B cell (primary cell): ENCODE measurements around the gene POLN. TPM values are rescaled to one million over a fixed set of nuclear protein-coding genes. Genes with fewer than 3 reads are reported as not detected.
"Not testable (repeated sequence)": the region's sequence is repeated elsewhere in the genome, so short reads cannot be mapped to it uniquely, and the experiment has no call there.

Source experiments
- ATAC-seq: fragments of 200-7000 bp; cut with Tn5 transposase; one replicate; pipeline ENCODE4 v1.10.0; 2021; ENCODE audit warnings: low read depth, mild to moderate bottlenecking, moderate number of reproducible peaks, moderate library complexity
- CTCF ChIA-PET: fragments of 350-600 bp; sonication (Branson Sonifier 250); formaldehyde crosslinking; loops from one replicate; lab custom pipeline; 2021; ENCODE audit warnings: antibody characterized with exemption, inconsistent platforms; lab: Charles Lee
- POLR2A ChIA-PET: fragments of 350-600 bp; sonication (Branson Sonifier 250); formaldehyde crosslinking; loops from one replicate; lab custom pipeline; 2021; ENCODE audit warnings: antibody characterized with exemption; lab: Charles Lee
- DNase-seq: peaks from one replicate; pipeline ENCODE4 v3.0.0; 2013
- H2AFZ ChIP-seq: 2 replicates; pipeline ENCODE4 v1.6.1; 2012; ENCODE audit warnings: mild to moderate bottlenecking, low read depth, low read length; ENCODE audit not compliant: insufficient read depth, poor library complexity, severe bottlenecking
- H3K27ac ChIP-seq, 2 donors: 1 replicate in 1 of 2; 2 replicates in 1 of 2; pipeline ENCODE4 v1.5.1; 2012 to 2013; ENCODE audit warnings: low read length in 2 of 2, mild to moderate bottlenecking in 2 of 2, moderate library complexity in 1 of 2
- H3K27me3 ChIP-seq, 4 experiments: fragments of 200-600 bp in 1 of 4; sonication (generic) in 1 of 4; replicated peaks in 1 of 4; 1 replicate in 2 of 4; 2 replicates in 2 of 4; pipeline versions ENCODE4 v1.6.1 to v1.7.0; 2013 to 2016; ENCODE audit warnings: low read length in 3 of 4, mild to moderate bottlenecking in 2 of 4, mixed read lengths in 1 of 4, moderate library complexity in 1 of 4; ENCODE audit not compliant: insufficient read depth in 4 of 4, control insufficient read depth in 3 of 4; ENCODE audit errors: control extremely low read depth in 1 of 4
- H3K36me3 ChIP-seq, 2 experiments: replicated peaks in 1 of 2; 1 replicate in 1 of 2; 2 replicates in 1 of 2; pipeline versions ENCODE4 v1.6.1 to v1.7.1; 2013; ENCODE audit warnings: low read length in 1 of 2; ENCODE audit not compliant: insufficient read depth in 2 of 2, control insufficient read depth in 1 of 2; ENCODE audit errors: control extremely low read depth in 1 of 2, extremely low read depth in 1 of 2
- H3K4me1 ChIP-seq, 2 donors: fragments of 200-600 bp in 1 of 2; sonication (generic) in 1 of 2; 1 replicate in 1 of 2; 2 replicates in 1 of 2; pipeline versions ENCODE4 v1.5.1 to v1.6.1; 2013 to 2017; ENCODE audit warnings: low read length in 2 of 2; ENCODE audit not compliant: control insufficient read depth in 2 of 2, insufficient read depth in 2 of 2
- H3K4me2 ChIP-seq: replicated peaks from 2 replicates; pipeline ENCODE3; 2012; ENCODE audit warnings: mild to moderate bottlenecking, low read depth, low read length; ENCODE audit not compliant: poor library complexity, severe bottlenecking
- H3K4me3 ChIP-seq, 5 experiments: fragments of 200-600 bp in 1 of 5; sonication (generic) in 1 of 5; 1 replicate in 3 of 5; 2 replicates in 2 of 5; pipeline versions ENCODE4 v1.5.1 to v1.7.0; 2011 to 2016; ENCODE audit warnings: low read length in 4 of 5, mild to moderate bottlenecking in 4 of 5, low read depth in 2 of 5, control low read depth in 1 of 5, moderate library complexity in 1 of 5; ENCODE audit not compliant: insufficient read depth in 1 of 5; ENCODE audit errors: control extremely low read depth in 1 of 5, extremely low read depth in 1 of 5
- H3K79me2 ChIP-seq: fragments of 200-600 bp; sonication (generic); one replicate; pipeline ENCODE4 v1.6.0; 2016; ENCODE audit warnings: low read length; ENCODE audit not compliant: control insufficient read depth, insufficient read depth
- H3K9ac ChIP-seq: fragments of 200-600 bp; sonication (generic); 2 replicates; pipeline ENCODE4 v1.6.1; 2017; ENCODE audit warnings: mild to moderate bottlenecking, low read length, moderate library complexity
- H3K9me3 ChIP-seq, 3 donors: one replicate each; pipeline versions ENCODE4 v1.6.1 to v1.7.1; 2013; ENCODE audit warnings: low read length in 2 of 3; ENCODE audit not compliant: control insufficient read depth in 2 of 3, insufficient read depth in 1 of 3; ENCODE audit errors: control extremely low read depth in 1 of 3
- H4K20me1 ChIP-seq: 2 replicates; pipeline ENCODE4 v1.6.0; 2012; ENCODE audit warnings: mild to moderate bottlenecking, low read length; ENCODE audit not compliant: insufficient read depth, control insufficient read depth, poor library complexity, severe bottlenecking
- H3K27ac Mint-ChIP-seq: one replicate; pipeline ENCODE4 v1.8.0; 2021; ENCODE audit warnings: mixed read lengths
- H3K27me3 Mint-ChIP-seq: one replicate; pipeline ENCODE4 v1.8.0; 2021; ENCODE audit warnings: mixed read lengths
- H3K4me1 Mint-ChIP-seq: one replicate; pipeline ENCODE4 v1.8.0; 2021; ENCODE audit warnings: mixed read lengths
- H3K4me3 Mint-ChIP-seq: one replicate; pipeline ENCODE4 v1.8.0; 2021; ENCODE audit warnings: mixed read lengths
- H3K9me3 Mint-ChIP-seq: one replicate; pipeline ENCODE4 v1.8.0; 2022; ENCODE audit warnings: mixed read lengths; ENCODE audit not compliant: insufficient read depth
- CTCF ChIP-seq: fragments of 200-600 bp; IDR thresholded peaks from one replicate; pipeline ENCODE4 v1.8.0; 2022; ENCODE audit warnings: antibody characterized with exemption, mild to moderate bottlenecking
- EZH2 ChIP-seq: IDR thresholded peaks from 2 replicates; pipeline ENCODE4 v1.6.1; 2012; ENCODE audit warnings: borderline replicate concordance, low read depth, mild to moderate bottlenecking, moderate library complexity, low read length; ENCODE audit not compliant: insufficient read depth, poor library complexity, severe bottlenecking
- WGBS: methylation state at CpG from one replicate; pipeline ENCODE4 v1.1.5; 2013; ENCODE audit warnings: missing lambda C conversion rate; ENCODE audit not compliant: insufficient coverage; 5-methylcytosine and 5-hydroxymethylcytosine counted together
- intact Hi-C: fragments of 100-400 bp; cut with micrococcal nuclease; formaldehyde crosslinking; loops from one replicate; pipeline ENCODE4 v1.10.0; 2022
- polyA plus RNA-seq: library from polyadenylated mRNA; depleted of rRNA; stranded (reverse); fragments of >200 nt; gene quantifications from 2 replicates; pipeline ENCODE4 v1.2.3, GENCODE V29; 2012
- total RNA-seq, 2 donors: library from RNA; stranded (reverse); fragments of 120-200 nt in 1 of 2; gene quantifications; 1 replicate in 1 of 2; 2 replicates in 1 of 2; pipeline versions ENCODE4 v1.2.3 to v1.2.4, GENCODE V29; 2013 to 2022

POLN gene
- total and polyA plus RNA-seq, 2 donors (not counting 1 experiment from before 2014, with no cell fraction given) = 0.73 to 1.5 TPM

DNA sequence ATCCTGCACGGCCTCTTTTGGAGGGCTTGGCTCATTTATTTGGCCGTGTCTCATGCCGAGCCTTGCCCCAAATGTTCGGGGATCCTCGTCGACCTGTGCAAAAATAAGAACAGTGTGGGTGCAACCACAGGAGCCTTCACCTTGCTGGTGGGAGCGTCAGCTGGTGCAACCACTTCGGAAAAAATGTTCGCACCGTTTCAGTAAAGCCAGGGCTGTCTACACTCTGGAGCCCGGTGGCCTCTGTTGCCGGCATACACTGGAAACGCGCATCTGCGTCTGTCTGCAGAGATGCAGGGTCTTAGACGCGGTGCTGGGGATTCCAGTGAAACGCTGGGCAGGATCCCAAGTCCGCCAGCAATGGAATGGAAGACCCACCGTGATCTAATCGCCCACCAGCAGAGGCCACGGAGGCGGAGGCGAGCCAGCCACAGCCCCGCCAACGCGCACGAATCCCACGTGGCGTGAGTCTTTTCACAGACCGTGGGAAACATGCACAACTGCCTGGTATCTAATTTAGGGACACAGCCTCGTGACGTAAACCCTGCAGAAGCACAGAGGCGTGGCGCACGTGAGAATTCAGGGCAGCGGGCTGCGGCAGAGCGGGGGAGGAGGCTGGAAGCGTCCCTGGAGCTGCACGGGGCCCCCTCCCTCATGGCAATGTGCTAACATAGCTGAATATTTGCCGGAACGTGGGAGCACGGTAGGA is 33.8 kb upstream of the POLN start:
- ChIA-PET POLR2A (no interaction called here), CTCF (no interaction called here)
- 96% methylated on average over 44 of the region's 44 CpGs for WGBS
- DNase-seq = no peak
- Histone ChIP-seq H3K9ac (no peak overlapping the region), H3K27ac (no peak overlapping the region), H3K36me3 (no peaks in the 10 kb centered on the region), H3K4me2 (no peak overlapping the region), H3K9me3 (no peaks in the 10 kb centered on the region), H3K27me3 (no peaks in the 10 kb centered on the region), H2AFZ (no peak overlapping the region), H4K20me1 (no peaks in the 10 kb centered on the region), H3K4me3 (no peak overlapping the region), H3K4me1 (peaks cover 0 to under 1% of the 10 kb centered on the region in 2 donors), H3K79me2 (no peaks in the 10 kb centered on the region)
- Mint-ChIP-seq H3K4me1 (peaks cover 10% of the 10 kb centered on the region), H3K27me3 (no peaks in the 10 kb centered on the region), H3K27ac (no peak overlapping the region), H3K4me3 (no peak overlapping the region), H3K9me3 (no peaks in the 10 kb centered on the region)
- no peak for ATAC-seq
- intact Hi-C loops = no loop called here
- TF ChIP-seq EZH2 (no peak), CTCF (no peak)

GRCh38 chr4:2275044-2275397 is 33.1 kb upstream of the POLN start:
- DNase-seq, POLR2A ChIA-PET, intact Hi-C loops: not testable (repeated sequence)

More at GRCh38 chr4:2275044-2275397, 33.1 kb upstream of the POLN start:
- H3K4me1 ChIP-seq, H3K4me3 ChIP-seq, H3K27ac ChIP-seq, H3K4me1 Mint-ChIP-seq, H3K79me2 ChIP-seq, H3K36me3 ChIP-seq, H3K27me3 Mint-ChIP-seq, ATAC-seq, H3K9me3 ChIP-seq, H3K4me3 Mint-ChIP-seq, H4K20me1 ChIP-seq, H2AFZ ChIP-seq, CTCF ChIA-PET, H3K9me3 Mint-ChIP-seq, H3K9ac ChIP-seq, H3K27me3 ChIP-seq, H3K27ac Mint-ChIP-seq, H3K4me2 ChIP-seq: not testable (repeated sequence)
- 96% methylated on average over 10 of the region's 10 CpGs for WGBS
